GM19395 (cell line): Measurements from ENCODE around the gene MFSD1.
"Not testable (repeated sequence)": the region's sequence is repeated elsewhere in the genome, so short reads cannot be mapped to it uniquely, and the experiment has no call there.

ENCODE experiments used
- ATAC-seq: cut with Tn5 transposase; IDR thresholded peaks from one replicate; pipeline ENCODE4 v1.9.1; 2021; ENCODE audit warnings: mild to moderate bottlenecking, moderate library complexity; ENCODE audit not compliant: unreplicated experiment

Gene MFSD1

DNA sequence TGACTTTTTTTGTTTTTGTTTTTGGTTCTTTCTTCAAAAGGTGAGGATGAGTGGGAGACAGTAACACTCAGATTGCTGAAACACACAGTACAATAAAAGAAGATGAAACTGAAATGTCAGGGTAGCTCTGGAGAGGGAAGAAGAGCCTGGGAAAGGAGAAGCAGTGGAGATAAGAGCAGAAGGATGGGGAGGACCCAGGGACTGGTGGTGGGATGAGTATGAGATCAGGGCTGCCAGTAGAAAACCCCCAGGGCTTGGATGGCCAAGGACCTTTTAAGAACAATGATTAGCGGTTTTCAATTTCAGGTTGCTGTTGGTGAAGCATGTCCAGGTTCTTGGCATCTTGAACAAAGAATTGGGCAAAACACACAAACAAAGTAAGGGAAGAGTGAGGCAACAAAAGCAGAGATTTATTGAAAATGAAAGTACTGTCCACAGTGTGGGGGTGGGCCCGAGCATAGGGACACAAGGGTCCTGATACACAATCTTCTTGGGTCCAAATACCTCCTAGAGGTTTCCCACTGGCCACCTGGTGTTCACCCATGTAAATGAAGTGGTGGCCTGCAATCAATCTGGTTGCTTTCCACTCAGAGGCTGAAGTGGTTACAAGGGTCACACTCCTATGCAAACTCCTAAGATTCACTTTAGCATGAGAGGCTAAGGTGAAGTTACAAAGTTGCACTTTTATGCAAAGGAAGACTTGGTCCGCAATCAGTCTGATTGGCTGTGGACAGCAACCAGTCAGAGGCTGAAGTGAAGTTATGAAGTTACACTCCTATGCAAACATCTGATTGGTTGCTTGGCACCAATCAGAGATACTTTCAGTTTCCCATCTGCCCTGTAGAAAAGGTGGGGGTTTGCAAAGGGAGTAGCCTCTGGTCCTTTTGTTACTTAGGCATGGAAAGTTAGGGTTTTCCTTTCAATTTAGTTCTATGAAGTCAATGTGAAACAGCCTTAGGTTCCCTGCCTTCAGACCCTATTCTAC, 26.1 kb upstream of the MFSD1 start:
- ATAC-seq = peak; percentile 65

DNA sequence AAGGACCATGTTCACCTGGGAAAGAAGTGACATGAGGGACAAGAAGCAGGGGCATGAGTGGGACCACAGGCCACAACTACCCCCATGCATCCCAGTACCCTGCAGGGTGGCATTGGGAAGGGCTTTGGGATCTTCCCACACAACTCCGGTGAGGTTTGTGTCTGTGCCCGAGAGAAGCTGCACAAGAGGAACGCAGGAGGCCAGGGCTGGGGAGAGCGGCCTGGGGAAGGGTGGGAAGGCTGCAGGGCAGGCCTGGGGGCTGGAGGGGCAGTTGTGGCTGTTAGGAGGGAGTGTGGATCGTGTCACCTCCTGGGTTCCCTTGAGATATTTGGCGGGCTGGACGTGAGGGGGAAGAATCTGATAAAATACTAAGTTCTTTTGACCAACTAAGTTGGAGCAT, 25.3 kb upstream of the MFSD1 start:
- no peak for ATAC-seq

DNA sequence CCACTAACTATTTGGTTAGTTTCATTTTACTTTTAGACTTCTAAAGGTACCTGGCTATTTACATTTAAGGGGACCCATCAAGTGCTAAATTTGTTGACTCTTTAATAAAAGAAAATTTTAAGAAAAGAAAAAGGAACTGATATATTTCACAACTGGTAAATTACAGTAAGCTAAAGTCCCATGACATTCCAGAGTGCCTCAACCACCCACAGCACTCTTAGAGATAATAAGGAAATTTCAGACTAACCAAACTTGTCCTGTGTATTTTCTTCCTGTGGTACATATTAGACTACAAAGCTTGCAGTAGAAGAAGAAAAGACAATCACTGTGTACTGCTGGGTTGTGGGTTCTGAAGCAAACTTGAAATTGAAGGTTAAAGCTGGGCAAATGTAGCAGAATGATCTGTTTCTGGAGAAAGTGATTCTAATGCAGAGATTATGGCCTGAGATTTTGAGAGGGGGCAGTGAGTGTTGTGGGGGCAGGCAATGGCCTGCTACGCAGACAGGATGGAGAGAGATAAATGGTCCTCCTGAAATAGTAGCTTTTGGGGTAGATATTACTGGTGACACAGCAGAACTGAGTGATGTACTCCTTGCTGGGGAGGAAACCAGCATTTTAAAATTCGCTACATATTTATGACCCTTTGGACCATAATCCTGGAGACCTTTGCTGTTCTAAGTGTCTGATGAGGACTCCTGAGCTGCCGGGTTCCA, 24.5 kb upstream of the MFSD1 start:
- no peak for ATAC-seq

DNA sequence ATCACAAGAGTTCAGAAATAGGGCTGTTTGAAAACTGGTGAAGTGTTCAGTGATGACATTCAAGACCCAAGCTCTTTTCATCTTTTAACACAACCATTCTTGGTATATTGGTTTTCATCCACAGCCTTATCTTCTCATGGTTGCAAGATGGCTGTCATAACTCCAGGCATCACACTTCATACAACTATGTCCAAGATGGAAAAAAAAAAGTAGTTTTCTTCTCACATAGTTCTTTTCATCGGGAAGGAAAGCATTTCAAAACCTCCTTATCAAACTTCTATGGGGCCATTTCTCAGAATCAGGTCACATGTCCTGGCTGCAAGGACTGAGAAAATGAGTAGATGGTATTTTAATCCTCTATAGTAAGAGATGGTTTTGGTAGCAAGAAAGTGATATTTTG, 21.1 kb upstream of the MFSD1 start:
- no peak for ATAC-seq

DNA sequence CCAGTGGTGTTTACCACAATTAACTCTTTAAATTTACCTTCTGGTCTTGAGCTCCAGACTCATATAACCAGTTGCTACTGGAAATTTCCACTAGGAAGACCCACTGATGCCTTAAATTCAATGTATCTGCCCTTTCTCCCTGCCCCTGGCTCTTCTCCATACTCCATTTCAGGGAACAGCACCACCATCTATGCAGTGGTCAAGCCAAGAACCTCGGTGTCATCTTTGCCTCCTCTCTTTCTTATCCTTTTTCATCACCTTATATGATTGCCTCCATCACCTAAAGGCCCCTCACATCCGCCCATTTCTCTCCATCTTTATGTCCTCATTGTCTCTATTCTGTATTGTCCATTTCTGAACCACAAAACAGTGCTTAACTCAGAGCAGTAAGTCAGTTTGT, 20.7 kb upstream of the MFSD1 start:
- no peak for ATAC-seq

DNA sequence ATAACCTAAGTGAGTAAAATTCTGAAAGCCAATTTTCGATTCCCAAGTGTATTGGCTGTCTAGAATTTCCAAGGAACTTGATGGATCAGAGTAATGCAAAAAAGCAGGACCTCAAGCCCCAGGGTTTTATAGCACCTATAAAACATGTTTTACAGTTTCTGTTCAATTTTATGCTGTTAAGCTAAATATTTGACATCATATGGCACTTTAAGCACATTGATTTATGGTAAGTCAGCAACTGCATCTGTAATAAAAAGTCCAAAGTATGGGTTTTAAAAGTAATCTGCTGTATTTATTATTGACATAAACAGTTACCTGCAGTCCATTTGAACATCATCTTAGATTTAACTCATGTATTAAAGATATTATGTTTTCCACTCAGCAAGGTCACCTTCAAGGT, 20.0 kb upstream of the MFSD1 start:
- ATAC-seq = no peak

DNA sequence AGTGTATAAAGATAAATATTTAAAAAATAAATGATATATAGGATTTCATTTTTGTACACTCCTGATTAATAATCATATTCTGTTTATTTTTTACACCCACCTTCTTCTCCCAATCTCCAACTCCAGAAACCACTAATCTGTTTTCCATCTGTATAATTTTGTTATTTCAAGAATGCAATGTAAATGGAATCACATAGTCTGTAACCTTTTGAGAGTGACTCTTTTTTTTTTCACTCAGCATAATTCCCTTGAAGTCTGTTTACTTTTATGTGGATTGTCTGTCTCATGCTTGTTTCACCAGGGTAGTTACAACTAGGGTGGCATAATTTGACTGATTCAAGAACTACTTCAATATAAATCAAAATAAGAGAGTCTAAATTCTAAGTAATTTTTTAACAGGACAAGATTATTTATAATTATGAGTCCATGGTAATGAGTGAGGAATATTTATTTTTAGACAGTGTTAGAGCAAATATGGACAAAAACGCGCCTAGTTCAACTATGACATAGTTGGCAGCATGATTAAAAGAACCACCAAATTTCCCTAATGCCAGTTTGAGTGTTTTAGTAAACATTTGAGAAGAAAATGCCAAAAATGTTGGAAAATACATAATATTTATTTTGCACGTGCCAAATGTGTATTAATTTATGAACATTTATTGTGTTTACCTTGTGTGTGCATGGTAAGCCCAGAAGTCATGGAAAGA, 19.4 kb upstream of the MFSD1 start:
- ATAC-seq = no peak

DNA sequence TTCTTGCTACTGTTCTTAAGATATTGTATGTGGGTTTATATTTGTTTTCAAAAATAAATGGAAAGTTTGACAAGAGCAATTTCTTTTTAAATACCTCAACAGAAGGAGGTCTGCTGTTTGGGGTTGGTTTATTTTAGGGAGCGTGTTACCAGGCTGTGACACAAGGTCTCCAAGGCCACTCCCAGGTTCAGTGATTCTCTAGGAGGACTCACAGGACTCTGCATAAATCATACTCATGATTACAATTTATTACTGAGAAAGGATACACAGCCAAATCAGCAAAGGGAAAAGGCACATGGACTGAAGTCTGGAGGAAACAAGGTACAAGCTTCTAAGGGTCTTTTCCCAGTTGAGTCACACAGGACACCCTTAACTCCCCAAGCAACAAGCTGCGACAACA, 18.8 kb upstream of the MFSD1 start:
- ATAC-seq = no peak

DNA sequence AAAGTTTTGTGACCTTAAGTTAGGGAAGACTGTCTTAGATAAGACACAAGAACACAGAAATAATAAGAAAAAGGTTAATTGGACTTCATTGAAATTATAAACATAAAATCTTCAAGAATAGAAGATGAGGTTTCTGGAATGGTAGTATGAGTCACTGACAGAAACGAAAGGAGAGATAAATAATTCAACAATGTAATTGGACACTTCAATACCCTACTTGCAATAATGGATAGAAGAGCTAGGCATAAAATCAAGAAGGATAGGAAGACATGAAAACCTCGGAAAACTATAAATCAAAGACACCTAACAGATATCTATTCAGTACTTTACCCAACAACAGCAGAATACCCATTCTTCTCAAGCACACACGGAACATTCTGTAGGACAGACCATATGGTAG, 15.9 kb upstream of the MFSD1 start:
- no peak for ATAC-seq

DNA sequence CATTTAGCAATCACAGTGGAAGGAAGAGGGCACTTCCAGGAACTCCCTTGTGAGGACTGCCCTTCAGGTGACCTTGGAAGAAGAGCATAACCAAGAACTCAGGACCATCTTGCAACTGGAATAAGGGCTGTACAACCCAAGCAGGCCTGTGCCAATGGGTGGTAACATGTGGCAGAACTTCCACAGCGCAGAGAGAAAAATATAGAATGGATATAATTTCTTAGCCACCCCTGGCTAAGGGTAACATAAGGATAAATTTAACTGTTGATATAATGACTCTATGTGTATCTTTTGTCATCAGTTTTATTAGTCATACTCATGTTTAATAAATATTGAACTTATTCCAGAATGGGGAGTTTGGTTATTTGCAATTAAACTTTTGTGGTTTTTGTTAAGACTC, 13.4 kb upstream of the MFSD1 start:
- ATAC-seq = no peak

DNA sequence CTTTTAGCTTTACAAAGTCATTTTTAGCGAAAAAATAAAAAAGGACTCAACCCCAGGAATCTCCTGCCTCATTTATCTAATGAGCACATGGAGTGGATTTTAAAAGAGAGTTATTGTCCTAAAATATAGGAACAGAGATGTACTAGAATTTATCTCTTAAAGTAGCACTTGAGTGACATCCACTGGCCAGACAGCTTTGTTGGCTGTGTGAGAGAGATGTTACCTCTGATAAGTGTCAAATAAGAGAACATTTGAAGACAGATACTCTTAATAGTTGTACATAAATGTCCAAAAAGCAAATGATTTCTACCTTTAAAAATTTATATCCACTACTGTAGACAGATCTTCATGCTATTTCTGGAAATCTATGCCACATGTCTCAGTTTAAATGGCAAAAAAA, 12.3 kb upstream of the MFSD1 start:
- ATAC-seq = no peak

DNA sequence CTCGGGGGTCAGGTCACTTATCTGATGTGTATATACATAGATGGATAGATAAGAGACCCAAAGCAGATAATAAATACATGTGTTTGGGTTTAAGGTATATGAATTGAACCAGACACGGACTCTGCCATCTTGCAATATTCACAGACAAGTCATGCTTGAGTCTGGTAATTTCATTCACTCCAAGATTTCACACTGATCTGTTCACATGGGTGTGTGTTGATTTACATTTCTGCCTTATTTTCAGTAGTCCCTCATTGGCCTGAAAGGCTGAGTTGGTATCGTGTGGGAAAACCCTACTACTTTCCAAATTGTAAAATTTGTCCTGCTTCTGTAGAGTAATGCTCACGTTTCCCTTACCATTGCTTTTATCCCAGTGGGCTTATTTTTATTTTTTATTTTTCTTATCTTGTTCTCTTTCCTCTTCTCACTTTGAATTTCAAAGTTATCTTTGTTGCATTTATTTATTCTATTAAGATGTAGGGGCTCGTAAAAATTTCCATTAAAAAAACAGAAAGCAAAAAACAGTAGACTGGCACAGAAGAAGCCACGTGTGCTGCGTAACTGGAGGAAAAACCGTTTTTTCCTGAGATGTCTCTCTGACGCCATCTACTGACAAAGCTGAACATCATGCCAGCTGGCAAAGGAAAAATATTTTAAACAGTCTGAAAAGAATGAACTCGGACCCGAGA, 10.8 kb upstream of the MFSD1 start:
- ATAC-seq = peak; percentile 84

DNA sequence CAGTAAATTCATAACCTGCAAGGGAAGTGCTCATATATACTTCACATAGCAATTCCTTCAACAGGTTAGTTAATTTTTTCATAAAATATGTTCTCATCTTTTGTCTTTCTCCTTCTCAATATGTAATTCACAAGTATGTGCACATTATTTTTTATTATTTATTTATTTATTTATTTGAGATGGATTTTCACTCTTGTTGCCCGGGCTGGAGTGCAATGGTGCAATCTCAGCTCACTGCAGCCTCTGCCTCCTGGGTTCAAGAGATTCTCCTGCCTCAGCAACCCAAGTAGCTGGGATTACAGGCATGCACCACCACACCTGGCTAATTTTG, 10.3 kb upstream of the MFSD1 start:
- ATAC-seq = not testable (repeated sequence)

DNA sequence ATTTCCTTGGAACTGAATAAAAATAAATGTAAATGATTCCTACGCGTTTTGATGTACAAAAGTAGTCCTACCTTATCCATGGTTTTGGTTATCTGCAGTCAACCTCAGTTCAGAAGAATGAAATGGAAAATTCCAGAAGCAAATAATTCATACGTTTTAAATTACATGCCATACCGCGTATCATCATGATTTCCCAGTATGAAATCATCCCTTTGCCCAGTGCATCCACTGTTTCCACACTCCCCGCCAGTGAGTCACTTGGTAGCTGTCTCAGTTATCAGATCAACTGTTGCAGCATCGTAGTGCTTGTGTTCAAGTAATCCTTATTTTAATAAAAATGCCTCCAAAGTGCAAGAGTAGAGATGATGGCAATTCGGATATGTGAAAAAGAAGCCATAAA, 9.1 kb upstream of the MFSD1 start:
- ATAC-seq = no peak

DNA sequence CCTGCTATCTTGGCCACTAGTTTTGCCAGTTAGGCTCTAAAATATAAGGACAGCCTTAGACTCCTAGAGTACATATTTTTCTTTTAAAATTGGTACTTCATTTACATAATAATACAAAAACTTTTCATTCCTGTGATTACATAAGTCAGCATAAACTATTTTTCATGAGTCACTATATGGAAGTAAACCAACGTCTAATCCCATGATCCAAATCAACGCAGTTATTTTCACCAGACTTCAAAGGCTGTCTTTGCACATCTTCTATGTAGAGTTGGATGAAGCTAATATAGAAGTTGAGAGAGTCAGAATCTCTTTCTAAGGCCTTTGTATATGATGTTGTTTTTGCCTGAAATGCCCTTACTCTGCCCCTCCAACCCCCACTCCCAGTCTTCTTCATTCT, 7.6 kb upstream of the MFSD1 start:
- ATAC-seq = no peak

DNA sequence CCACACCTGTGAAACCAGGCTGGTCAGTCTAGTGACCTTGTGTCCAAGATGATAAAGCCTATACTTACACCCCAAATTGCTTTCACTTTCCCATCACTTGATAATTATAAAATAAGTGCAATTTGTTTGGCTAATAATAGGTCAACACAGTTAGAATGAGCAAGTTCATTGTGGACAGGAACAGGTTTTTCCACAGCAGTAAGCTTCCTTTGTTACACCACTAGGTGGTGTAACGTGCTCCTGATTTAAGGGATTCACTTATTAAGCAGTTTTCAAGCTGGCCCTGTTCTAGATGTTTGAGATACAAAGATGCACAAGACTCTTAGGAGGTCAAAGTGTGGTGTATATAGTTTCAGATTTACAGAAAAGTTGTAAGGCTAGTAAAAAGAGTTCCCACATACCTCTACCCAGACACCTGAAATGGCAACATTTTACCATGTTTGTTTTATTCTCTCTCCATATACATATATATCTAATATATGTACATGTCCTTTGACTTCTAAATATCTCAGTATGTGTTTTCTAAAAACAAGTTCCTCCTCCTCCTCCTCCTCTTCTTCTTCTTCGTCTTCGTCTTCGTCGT, 6.8 kb upstream of the MFSD1 start:
- peak; percentile 66 for ATAC-seq

DNA sequence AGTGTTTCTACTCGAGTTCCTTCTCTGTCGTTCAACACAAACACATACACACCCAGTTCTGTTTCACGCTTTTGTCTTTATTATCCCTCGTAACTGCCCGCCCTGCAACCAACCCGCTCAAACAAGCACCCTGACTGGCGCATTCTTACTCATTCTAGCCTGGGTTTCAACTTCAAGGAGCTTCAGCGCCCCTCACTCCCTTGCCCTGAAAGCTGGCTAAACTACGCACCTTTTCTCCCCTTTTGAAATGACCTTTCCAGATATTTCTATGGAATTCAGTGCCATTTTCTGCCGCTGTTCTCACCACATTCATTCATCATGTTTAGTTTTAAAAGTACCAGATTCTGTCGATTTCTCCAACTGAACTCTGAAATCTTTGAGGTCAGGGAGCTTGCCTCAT, 653 bp upstream of the MFSD1 start:
- no peak for ATAC-seq

DNA sequence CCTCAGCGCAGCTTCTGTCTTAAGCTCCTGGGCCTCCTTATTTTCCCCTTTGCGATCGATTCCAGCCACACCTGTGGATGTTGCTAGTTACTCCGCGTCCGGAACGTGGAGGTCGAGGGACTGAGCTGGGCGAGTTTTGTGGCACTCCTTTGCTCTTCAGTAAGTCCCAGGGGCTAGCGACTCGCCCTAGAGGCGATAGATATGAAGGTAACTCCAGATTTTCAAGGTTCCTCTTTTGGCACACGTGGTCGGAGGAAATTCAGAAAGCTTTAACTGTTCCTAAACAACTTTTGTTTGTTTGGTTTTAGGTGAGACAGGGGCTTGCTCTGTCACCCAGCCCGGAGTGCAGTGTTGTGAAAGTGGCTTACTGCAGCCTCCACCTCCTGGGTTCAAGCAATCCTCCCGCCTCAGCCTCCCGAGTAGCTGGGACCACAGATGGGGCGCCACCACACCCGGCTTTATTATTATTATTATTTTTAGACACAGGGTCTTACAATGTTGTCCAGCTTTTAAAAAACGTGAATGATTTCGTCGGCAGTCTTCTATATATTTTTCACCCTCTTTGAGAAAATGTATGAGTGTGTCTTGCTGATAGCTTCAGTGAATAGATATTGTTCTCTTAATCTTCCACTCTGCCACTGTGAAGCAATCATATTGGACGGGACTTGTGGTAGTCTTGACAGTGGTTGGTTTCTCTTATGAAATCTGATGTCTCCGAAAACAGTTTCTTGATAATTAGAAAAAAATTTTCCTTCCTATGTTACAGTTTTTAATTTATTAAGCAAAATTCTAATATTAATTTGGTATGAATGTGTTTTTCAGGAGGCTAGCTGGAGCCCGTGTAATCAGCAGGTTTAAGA, 785 bp downstream of the MFSD1 start:
- ATAC-seq = peak; percentile 49

DNA sequence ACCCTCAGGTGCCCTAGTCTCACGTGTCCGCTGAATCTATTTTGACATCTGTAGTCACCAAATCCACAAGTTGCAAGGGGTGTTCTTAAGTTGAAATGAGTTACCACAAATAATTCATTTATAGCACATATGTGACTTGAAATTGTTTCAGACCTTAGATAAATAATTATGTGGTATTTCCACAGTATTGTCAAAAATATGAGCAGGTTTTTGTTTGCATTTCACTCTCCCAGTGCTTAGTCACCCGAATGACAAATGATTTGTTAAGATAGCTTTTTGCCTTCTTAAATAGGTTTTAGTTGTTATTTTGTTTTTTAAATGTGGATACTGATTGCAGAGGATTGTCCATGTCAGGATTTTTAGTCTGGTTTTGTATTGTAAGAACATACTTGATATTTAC, 2.6 kb downstream of the MFSD1 start:
- ATAC-seq = no peak

DNA sequence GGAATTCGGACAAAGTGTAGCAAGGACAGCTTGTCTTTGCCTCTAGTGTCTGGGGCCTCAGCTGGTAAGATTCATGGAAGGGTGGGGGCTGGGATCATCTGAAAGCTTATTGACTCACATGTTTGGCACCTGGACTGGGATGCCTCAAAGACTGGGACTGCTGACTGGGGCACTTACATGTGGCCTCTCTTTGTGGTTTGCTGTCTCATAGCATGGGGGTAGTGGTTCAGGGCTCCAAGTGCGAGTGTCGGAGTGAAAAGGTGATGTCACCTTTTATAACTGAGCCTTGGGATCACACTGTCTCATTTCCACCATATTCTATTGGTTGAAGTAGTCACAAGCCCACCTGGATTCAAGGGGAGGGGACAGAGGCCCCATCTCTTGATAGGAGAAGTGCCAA, 6.8 kb downstream of the MFSD1 start:
- ATAC-seq = no peak
